A549 (cell line): Measurements from ENCODE around the gene TMEM221. TPM values are rescaled to one million over a fixed set of nuclear protein-coding genes. Genes with fewer than 3 reads are reported as not detected.
A peak's percentile ranks its signal among the peaks of the same experiment; 100 is the strongest.

Experiments used
- ATAC-seq, 2 experiments: fragments of 200-7000 bp in 1 of 2; fragments of >200 bp in 1 of 2; cut with Nextera tagmentation in 1 of 2; cut with Tn5 transposase in 1 of 2; 3 replicates each; pipeline versions ENCODE4 v1.8.0 to v1.9.1; 2018 to 2020; ENCODE audit warnings: mild to moderate bottlenecking in 1 of 2, moderate library complexity in 1 of 2
- CTCF ChIA-PET: fragments of 300-600 bp; sonication (Branson Sonifier 250); formaldehyde crosslinking; extraction: SDS; loops from one replicate; lab custom pipeline; 2021; ENCODE audit warnings: antibody characterized with exemption, inconsistent platforms; lab: Yijun Ruan, JAX
- POLR2A ChIA-PET: fragments of 350-600 bp; formaldehyde crosslinking; extraction: SDS; loops from one replicate; lab custom pipeline; 2021; ENCODE audit warnings: antibody characterized with exemption, inconsistent platforms; lab: Yijun Ruan, JAX
- DNase-seq, 2 experiments: peaks; one replicate each; pipeline versions ENCODE4 v3.0.0 to v3.0.0-alpha.2; 2011 to 2016; ENCODE audit warnings: low read depth in 1 of 2, low spot score in 1 of 2
- FAIRE-seq: peaks from 2 replicates; lab custom pipeline; 2011; peaks lifted over from hg19 to GRCh38; lab: Jason Lieb, UNC
- H3K27ac ChIP-seq, 2 experiments: fragments of >200 bp; sonication (Bioruptor Twin); formaldehyde crosslinking; 3 replicates each; pipeline ENCODE4 v1.5.1; 2016 to 2017
- H3K4me1 ChIP-seq: fragments of >200 bp; sonication (Bioruptor Twin); formaldehyde crosslinking; 3 replicates; pipeline ENCODE4 v1.6.1; 2016
- H3K4me2 ChIP-seq: fragments of >200 bp; sonication (Bioruptor Twin); formaldehyde crosslinking; 3 replicates; pipeline ENCODE4 v1.6.1; 2016
- H3K4me3 ChIP-seq: fragments of >200 bp; sonication (Bioruptor Twin); formaldehyde crosslinking; 3 replicates; pipeline ENCODE4 v1.5.1; 2016
- H3K9me3 ChIP-seq: fragments of >200 bp; sonication (Bioruptor Twin); formaldehyde crosslinking; 3 replicates; pipeline ENCODE4 v1.6.1; 2016
- BHLHE40 ChIP-seq: IDR thresholded peaks from 2 replicates; pipeline ENCODE4 v1.6.1; 2012; ENCODE audit warnings: low read depth, low read length, inconsistent platforms
- EHMT2 ChIP-seq: fragments of 200-600 bp; sonication (generic); IDR thresholded peaks from 2 replicates; pipeline ENCODE4 v1.6.1; 2016; ENCODE audit warnings: antibody characterized with exemption, low read depth, mild to moderate bottlenecking, moderate library complexity
- EP300 ChIP-seq, 2 experiments: fragments of >200 bp; sonication (Bioruptor Twin); formaldehyde crosslinking; IDR thresholded peaks; 2 replicates in 1 of 2; 3 replicates in 1 of 2; pipeline ENCODE4 v1.6.1; 2016 to 2017
- FOSB ChIP-seq: fragments of 250-450 bp; sonication (Bioruptor Pico); IDR thresholded peaks from 2 replicates; pipeline ENCODE4 v1.5.0; 2020; ENCODE audit warnings: mild to moderate bottlenecking, moderate library complexity
- FOXS1 ChIP-seq: fragments of 250-450 bp; sonication (Bioruptor Pico); IDR thresholded peaks from 2 replicates; pipeline ENCODE4 v1.5.0; 2020; ENCODE audit warnings: mild to moderate bottlenecking, moderate library complexity
- GATA3 ChIP-seq: IDR thresholded peaks from 2 replicates; pipeline ENCODE4 v1.6.1; 2012; ENCODE audit warnings: borderline replicate concordance
- HES2 ChIP-seq: fragments of >200 bp; sonication (Bioruptor Twin); formaldehyde crosslinking; IDR thresholded peaks from 2 replicates; pipeline ENCODE4 v1.6.1; 2016
- HEYL ChIP-seq: fragments of 250-450 bp; sonication (Bioruptor Pico); IDR thresholded peaks from 2 replicates; pipeline ENCODE4 v1.8.0; 2021; ENCODE audit warnings: mild to moderate bottlenecking, moderate library complexity
- HMGXB4 ChIP-seq: fragments of 250-450 bp; sonication (Bioruptor Pico); IDR thresholded peaks from 2 replicates; pipeline ENCODE4 v1.5.0; 2021; ENCODE audit warnings: mild to moderate bottlenecking, moderate library complexity, borderline replicate concordance
- HOXB13 ChIP-seq: fragments of 250-450 bp; sonication (Bioruptor Pico); IDR thresholded peaks from 2 replicates; pipeline ENCODE4 v1.5.0; 2020; ENCODE audit warnings: low read depth, mild to moderate bottlenecking, moderate library complexity
- KDM1A ChIP-seq: fragments of 200-600 bp; sonication (generic); IDR thresholded peaks from 2 replicates; pipeline ENCODE4 v1.6.1; 2016; ENCODE audit warnings: low read depth, mild to moderate bottlenecking
- KDM5A ChIP-seq: fragments of 200-600 bp; sonication (generic); IDR thresholded peaks from 2 replicates; pipeline ENCODE4 v1.6.1; 2016; ENCODE audit warnings: antibody characterized with exemption, mild to moderate bottlenecking
- MYC ChIP-seq: IDR thresholded peaks from 2 replicates; pipeline ENCODE4 v1.6.1; 2012; ENCODE audit warnings: mild to moderate bottlenecking, inconsistent platforms, low read length, improper control_type of control experiment, borderline replicate concordance
- NR3C1 ChIP-seq: fragments of >200 bp; sonication (Bioruptor Twin); formaldehyde crosslinking; IDR thresholded peaks from 3 replicates; pipeline ENCODE4 v1.6.1; 2017
- RNF2 ChIP-seq: fragments of 200-600 bp; sonication (generic); IDR thresholded peaks from 2 replicates; pipeline ENCODE4 v1.6.1; 2016; ENCODE audit warnings: low read depth, mild to moderate bottlenecking, antibody characterized with exemption, moderate library complexity, borderline replicate concordance
- SMC3 ChIP-seq: fragments of >200 bp; sonication (Bioruptor Twin); formaldehyde crosslinking; IDR thresholded peaks from 3 replicates; pipeline ENCODE4 v1.6.1; 2018; ENCODE audit warnings: inconsistent platforms
- TFCP2L1 ChIP-seq: fragments of 250-450 bp; sonication (Bioruptor Pico); IDR thresholded peaks from 2 replicates; pipeline ENCODE4 v1.5.0; 2021; ENCODE audit warnings: mild to moderate bottlenecking
- TP53 ChIP-seq: fragments of 250-450 bp; sonication (Bioruptor Pico); IDR thresholded peaks from 2 replicates; pipeline ENCODE4 v1.5.0; 2021; ENCODE audit warnings: mild to moderate bottlenecking, moderate library complexity
- WGBS: methylation state at CpG from one replicate; pipeline ENCODE4 v1.1.6; 2017; ENCODE audit errors: missing lambda C conversion rate; 5-methylcytosine and 5-hydroxymethylcytosine counted together
- polyA plus RNA-seq, 4 experiments: library from polyadenylated mRNA; depleted of rRNA in 3 of 4; stranded (reverse); fragments of >200 nt; fragmentation: RNase III in 1 of 4; extraction: RNeasy Plus Mini Kit Qiagen cat#74134 plus additional on column Dnase treatment in 1 of 4; gene quantifications; 2 replicates in 3 of 4; 3 replicates in 1 of 4; pipeline ENCODE4 v1.2.3, GENCODE V29; 2011 to 2017
- TF ChIP-seq, protein P1 (sequence below): fragments of 150-350 bp; IDR thresholded peaks from 2 replicates; pipeline ENCODE4 v1.6.1; 2014; ENCODE audit warnings: low read depth, mild to moderate bottlenecking, low read length

The TMEM221 gene
- polyA plus RNA-seq, 2 of the 4 experiments (the other 2 are of a cell fraction), result 0.78 to 0.90 TPM

GRCh38 chr19:17489392-17490030 lies 41.0 kb upstream of the TMEM221 start:
- H3K4me3 ChIP-seq, result no peak overlapping the region
- no peak for TF ChIP-seq MYC
- TF ChIP-seq, protein P1, sequence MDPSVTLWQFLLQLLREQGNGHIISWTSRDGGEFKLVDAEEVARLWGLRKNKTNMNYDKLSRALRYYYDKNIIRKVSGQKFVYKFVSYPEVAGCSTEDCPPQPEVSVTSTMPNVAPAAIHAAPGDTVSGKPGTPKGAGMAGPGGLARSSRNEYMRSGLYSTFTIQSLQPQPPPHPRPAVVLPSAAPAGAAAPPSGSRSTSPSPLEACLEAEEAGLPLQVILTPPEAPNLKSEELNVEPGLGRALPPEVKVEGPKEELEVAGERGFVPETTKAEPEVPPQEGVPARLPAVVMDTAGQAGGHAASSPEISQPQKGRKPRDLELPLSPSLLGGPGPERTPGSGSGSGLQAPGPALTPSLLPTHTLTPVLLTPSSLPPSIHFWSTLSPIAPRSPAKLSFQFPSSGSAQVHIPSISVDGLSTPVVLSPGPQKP, result no peak
- TF ChIP-seq FOSB (CRISPR knock-in tag), result no peak
- TF ChIP-seq HOXB13 (CRISPR knock-in tag), result no peak
- no peak for TF ChIP-seq TP53 (CRISPR knock-in tag)
- TF ChIP-seq EP300 (IDR thresholded peaks at IDR 0.05), result no peak
- TF ChIP-seq GATA3, result no peak
- no peak for TF ChIP-seq HEYL (CRISPR knock-in tag)
- TF ChIP-seq, all 56 proteins: peak for 0
- CTCF ChIA-PET, result no interaction called here
- FAIRE-seq (no peak), ATAC-seq (no peak), DNase-seq (no peak)
- 95% methylated on average over 8 of the region's 9 CpGs for WGBS
- H3K4me2 ChIP-seq, result no peak overlapping the region
- no peaks in the 10 kb centered on the region for H3K4me1 ChIP-seq
- POLR2A ChIA-PET, result no interaction called here
- H3K27ac ChIP-seq, result no peak overlapping the region
- no peaks in the 10 kb centered on the region for H3K9me3 ChIP-seq

GRCh38 chr19:17488593-17489391 lies 40.3 kb upstream of the TMEM221 start:
- H3K4me3 ChIP-seq, result no peak overlapping the region
- DNase-seq (peak in 1 of 2 experiments; percentile 66), FAIRE-seq (no peak), ATAC-seq (peak; percentile 72 to 93)
- H3K9me3 ChIP-seq, result no peaks in the 10 kb centered on the region
- no peak overlapping the region for H3K27ac ChIP-seq
- WGBS, result 80% methylated on average over 12 of the region's 31 CpGs
- TF ChIP-seq HES2 (no peak), HMGXB4 (CRISPR knock-in tag) (no peak), KDM1A (no peak), KDM5A (no peak), EHMT2 (no peak), NR3C1 (no peak), FOXS1 (no peak), SMC3 (no peak), BHLHE40 (no peak), TFCP2L1 (CRISPR knock-in tag) (no peak), RNF2 (no peak)
- ChIA-PET CTCF (interaction anchor here (1.6 kb wide), 1 partner anchor 7 kb away, joined by 8 read pairs; no protein-coding TSS in a partner anchor), POLR2A (no interaction called here)
- H3K4me2 ChIP-seq, result no peak overlapping the region
- H3K4me1 ChIP-seq, result no peaks in the 10 kb centered on the region
